ENCODE measurements around the gene POMGNT1.

- TF ChIP-seq CTCF (IDR thresholded peaks at IDR 0.05; ENCODE audit: extremely low read depth in 1 of 2, insufficient read depth in 1 of 2, low read depth in 1 of 2, low read length in 2 of 2), result no peak
- peak; percentile 70 for TF ChIP-seq POLR2A (IDR thresholded peaks at IDR 0.05; ENCODE audit: low read depth, low read length)
- TF ChIP-seq POLR2AphosphoS5 (IDR thresholded peaks at IDR 0.05; ENCODE audit: insufficient read depth, low read depth, low read length), result peak; percentile 78
- TF ChIP-seq JUN (IDR thresholded peaks at IDR 0.05; ENCODE audit: borderline replicate concordance, insufficient read depth, insufficient read length, low read depth), result peak; percentile 71
- no peak for TF ChIP-seq MYC (IDR thresholded peaks at IDR 0.05; ENCODE audit: low read depth, low read length)
- TF ChIP-seq EZH2 (IDR thresholded peaks at IDR 0.05; ENCODE audit: borderline replicate concordance, low read depth, low read length, severe bottlenecking), result no peak
- no peak for TF ChIP-seq MAX (IDR thresholded peaks at IDR 0.05; ENCODE audit: insufficient read depth, insufficient read length)
Measured at GRCh38 chr1:46183079-46183847, 15.0 kb downstream of the POMGNT1 start.
